Ovary (tissue), 9 donors: ENCODE data around the gene FAM171A1. TPM values are rescaled to one million over a fixed set of nuclear protein-coding genes. Genes with fewer than 3 reads are reported as not detected.
"Not testable (repeated sequence)": the region's sequence is repeated elsewhere in the genome, so short reads cannot be mapped to it uniquely, and the experiment has no call there.

ENCODE experiments used
- DNase-seq, 5 donors: peaks; one replicate each; pipeline ENCODE4 v3.0.0-alpha.2; 2019 to 2020
- H3K27ac ChIP-seq, 2 donors: fragments of 200-600 bp; one replicate each; pipeline versions ENCODE4 v1.5.1 to v1.8.0; 2019 to 2022
- H3K27me3 ChIP-seq: fragments of 200-600 bp; one replicate; pipeline ENCODE4 v1.8.0; 2022
- H3K36me3 ChIP-seq: fragments of 200-600 bp; sonication (generic); one replicate; pipeline ENCODE4 v1.5.1; 2019
- H3K4me1 ChIP-seq: one replicate; pipeline ENCODE4 v1.8.1; 2013; ENCODE audit warnings: mild to moderate bottlenecking, moderate library complexity; ENCODE audit not compliant: insufficient read depth
- H3K4me3 ChIP-seq: fragments of 200-600 bp; sonication (generic); one replicate; pipeline ENCODE4 v1.5.1; 2017
- H3K9me3 ChIP-seq, 2 donors: fragments of 200-600 bp in 1 of 2; sonication (generic) in 1 of 2; one replicate each; pipeline versions ENCODE4 v1.5.1 to v1.8.1; 2013 to 2019; ENCODE audit warnings: mild to moderate bottlenecking in 1 of 2, moderate library complexity in 1 of 2
- EP300 ChIP-seq: sonication (generic); formaldehyde crosslinking; IDR thresholded peaks from one replicate; pipeline ENCODE4 v1.6.1; 2017; ENCODE audit warnings: antibody characterized with exemption
- POLR2A ChIP-seq: fragments of 450-650 bp; IDR thresholded peaks from one replicate; pipeline ENCODE4 v1.6.1; 2017; ENCODE audit warnings: antibody characterized with exemption, mild to moderate bottlenecking, moderate library complexity
- WGBS, 3 donors: extraction: QIAGEN DNeasy Blood & Tissue Kit in 1 of 3; methylation state at CpG; one replicate each; pipeline versions ENCODE4 v1.1.5 to v1.1.7; 2013 to 2017; 5-methylcytosine and 5-hydroxymethylcytosine counted together
- intact Hi-C, 4 donors: fragments of 100-400 bp; cut with DNase I; formaldehyde crosslinking; loops; one replicate each; pipeline versions ENCODE4 v1.11.0 to v1.15.1; 2022 to 2023
- polyA plus RNA-seq, 2 donors: library from polyadenylated mRNA; stranded (reverse); fragments of 200-250 nt in 1 of 2; fragments of 350-450 nt in 1 of 2; fragmentation: Illumina TruSeq in 1 of 2; extraction: RNeasy Lipid Tissue Mini Kit (QIAGEN cat#74804) in 1 of 2; gene quantifications; one replicate each; pipeline ENCODE4 v1.2.3, GENCODE V29; 2013 to 2014
- total RNA-seq, 7 donors: library from RNA; depleted of rRNA in 2 of 7; stranded (reverse); fragments of >200 nt in 2 of 7; fragmentation: NEBNext Ultra II Directional in 3 of 7; extraction: Animal tissue kit (Norgen Biotek cat#: 25700) in 3 of 7; gene quantifications; one replicate each; pipeline versions ENCODE4 v1.1.0 to v1.2.4, GENCODE V29; 2016 to 2023
- TF ChIP-seq, protein P1 (sequence below), 3 donors: fragments of 450-650 bp in 2 of 3; fragments of 200-600 bp in 1 of 3; IDR thresholded peaks; one replicate each; pipeline versions ENCODE4 v1.5.1 to v1.8.0; 2016 to 2022; ENCODE audit warnings: antibody characterized with exemption in 3 of 3, mild to moderate bottlenecking in 1 of 3
- donor health status: DM: no; HTN: no; CAD: no; lungs with moderate emphysema.
- donor health status: DM: no; HTN: no; CAD: no.
- donor health status: Bipolar disorder and iron deficiency.
- donor health status: DM: yes; HTN: yes; CAD: no.
- donor health status: DM: no; HTN: no; CAD: no.
- donor health status: DM: yes; HTN: yes; CAD: no.

FAM171A1 gene
- total and polyA plus RNA-seq, 9 donors = 9.1 to 29.1 (median 23.7) TPM

DNA sequence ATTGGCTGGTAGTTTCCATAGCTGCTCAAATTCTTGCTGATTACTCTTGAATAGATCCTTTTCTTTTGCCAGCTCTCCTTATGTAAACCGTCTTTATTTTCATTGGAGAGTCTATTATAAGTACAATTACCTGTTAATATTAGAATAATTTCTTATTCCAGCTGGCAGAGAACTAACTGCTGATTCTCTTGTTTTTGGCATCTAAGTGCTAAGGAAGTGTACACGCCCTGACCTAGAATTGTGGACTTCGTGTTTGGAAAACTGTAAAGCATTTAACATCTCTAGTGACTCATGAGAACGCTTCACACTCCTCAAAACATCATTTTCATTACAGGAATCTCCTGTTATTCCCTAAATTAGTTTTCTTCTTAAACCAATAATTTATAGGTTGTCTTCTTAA is 39.9 kb upstream of the FAM171A1 start:
- no peaks in the 10 kb centered on the region for H3K27me3 ChIP-seq
- H3K4me3 ChIP-seq = no peak overlapping the region
- intact Hi-C loops = no loop called here
- no peak for DNase-seq
- H3K4me1 ChIP-seq = no peaks in the 10 kb centered on the region
- no peak overlapping the region for H3K27ac ChIP-seq
- WGBS, 3 donors = 60 to 69% (median 66%) methylated on average over 4 of the region's 4 CpGs
- TF ChIP-seq POLR2A (no peak), EP300 (no peak)
- TF ChIP-seq, protein P1, sequence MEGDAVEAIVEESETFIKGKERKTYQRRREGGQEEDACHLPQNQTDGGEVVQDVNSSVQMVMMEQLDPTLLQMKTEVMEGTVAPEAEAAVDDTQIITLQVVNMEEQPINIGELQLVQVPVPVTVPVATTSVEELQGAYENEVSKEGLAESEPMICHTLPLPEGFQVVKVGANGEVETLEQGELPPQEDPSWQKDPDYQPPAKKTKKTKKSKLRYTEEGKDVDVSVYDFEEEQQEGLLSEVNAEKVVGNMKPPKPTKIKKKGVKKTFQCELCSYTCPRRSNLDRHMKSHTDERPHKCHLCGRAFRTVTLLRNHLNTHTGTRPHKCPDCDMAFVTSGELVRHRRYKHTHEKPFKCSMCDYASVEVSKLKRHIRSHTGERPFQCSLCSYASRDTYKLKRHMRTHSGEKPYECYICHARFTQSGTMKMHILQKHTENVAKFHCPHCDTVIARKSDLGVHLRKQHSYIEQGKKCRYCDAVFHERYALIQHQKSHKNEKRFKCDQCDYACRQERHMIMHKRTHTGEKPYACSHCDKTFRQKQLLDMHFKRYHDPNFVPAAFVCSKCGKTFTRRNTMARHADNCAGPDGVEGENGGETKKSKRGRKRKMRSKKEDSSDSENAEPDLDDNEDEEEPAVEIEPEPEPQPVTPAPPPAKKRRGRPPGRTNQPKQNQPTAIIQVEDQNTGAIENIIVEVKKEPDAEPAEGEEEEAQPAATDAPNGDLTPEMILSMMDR (IDR thresholded peaks at IDR 0.05) = no peak
- H3K36me3 ChIP-seq = no peaks in the 10 kb centered on the region
- no peaks in the 10 kb centered on the region for H3K9me3 ChIP-seq

DNA sequence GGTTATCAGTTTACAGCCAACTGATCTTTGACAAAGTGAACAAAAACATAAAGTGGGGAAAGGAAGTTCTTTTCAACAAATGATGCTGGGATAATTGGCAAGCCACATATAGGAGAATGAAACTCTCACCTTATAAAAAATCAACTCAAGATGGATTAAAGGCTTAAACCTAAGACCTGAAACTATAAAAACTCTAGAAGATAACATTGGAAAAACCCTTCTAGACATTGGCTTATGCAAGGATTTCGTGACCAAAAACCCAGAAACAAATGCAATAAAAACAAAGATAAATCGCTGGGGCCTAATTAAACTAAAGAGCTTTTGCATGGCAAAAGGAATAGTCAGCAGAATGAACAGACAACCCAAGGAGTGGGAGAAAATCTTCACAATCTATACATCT is 38.3 kb upstream of the FAM171A1 start:
- H3K27me3 ChIP-seq, H3K9me3 ChIP-seq, DNase-seq, H3K27ac ChIP-seq, intact Hi-C loops, H3K36me3 ChIP-seq, H3K4me1 ChIP-seq, H3K4me3 ChIP-seq: not testable (repeated sequence)
- 77 to 85% (median 79%) methylated on average over 2 of the region's 2 CpGs for WGBS, 3 donors

DNA sequence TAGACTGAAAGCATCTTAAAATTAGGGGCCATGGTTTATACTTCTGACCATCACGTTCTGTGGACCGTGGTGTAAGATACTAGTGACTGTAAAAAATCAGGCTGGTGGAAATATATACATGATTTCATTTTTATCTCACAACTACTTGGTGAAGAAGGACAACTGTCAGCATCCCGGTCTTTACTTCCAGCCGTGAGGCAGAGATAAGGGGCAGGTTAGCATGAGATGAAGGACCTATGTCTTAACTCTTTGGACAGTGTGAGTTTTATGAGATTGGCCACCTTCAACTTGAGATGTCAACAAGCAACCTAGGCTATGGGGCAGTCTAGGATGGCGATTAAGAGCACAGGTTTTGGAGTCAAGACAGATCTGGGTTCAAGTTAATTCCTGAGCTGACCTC is 37.5 kb upstream of the FAM171A1 start:
- no peak for TF ChIP-seq EP300
- TF ChIP-seq, protein P1 (IDR thresholded peaks at IDR 0.05) = no peak
- no peak for TF ChIP-seq POLR2A
- H3K4me1 ChIP-seq = no peaks in the 10 kb centered on the region
- no peak overlapping the region for H3K27ac ChIP-seq
- no peak for DNase-seq
- H3K9me3 ChIP-seq = no peaks in the 10 kb centered on the region
- no peak overlapping the region for H3K4me3 ChIP-seq
- no peaks in the 10 kb centered on the region for H3K27me3 ChIP-seq
- intact Hi-C loops = no loop called here
- WGBS, 3 donors = 85 to 90% (median 90%) methylated on average over 5 of the region's 5 CpGs
- no peaks in the 10 kb centered on the region for H3K36me3 ChIP-seq

DNA sequence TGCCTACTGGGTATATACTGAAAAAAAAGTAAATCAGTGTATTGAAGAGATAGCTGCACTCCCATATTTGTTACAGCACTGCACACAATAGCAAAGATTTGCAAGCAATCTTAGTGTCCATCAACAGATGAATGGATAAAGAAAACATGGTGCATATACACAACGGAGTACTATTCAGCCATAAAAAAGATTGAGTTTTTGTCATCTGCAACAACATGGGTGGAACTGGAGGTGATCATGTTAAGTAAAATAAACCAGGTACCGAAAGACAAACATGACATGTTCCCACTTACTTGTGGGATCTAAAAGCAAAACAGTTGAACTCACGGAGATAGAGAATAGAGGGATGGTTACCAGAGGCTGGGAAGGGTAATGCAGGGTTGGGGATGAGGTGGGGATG is 34.2 kb upstream of the FAM171A1 start:
- TF ChIP-seq, protein P1 (IDR thresholded peaks at IDR 0.05) = no peak
- no peak for TF ChIP-seq EP300
- TF ChIP-seq POLR2A = no peak
- no peaks in the 10 kb centered on the region for H3K27me3 ChIP-seq
- no peaks in the 10 kb centered on the region for H3K9me3 ChIP-seq
- 89 to 93% (median 92%) methylated on average over 3 of the region's 3 CpGs for WGBS, 3 donors
- H3K27ac ChIP-seq = no peak overlapping the region
- H3K36me3 ChIP-seq = no peaks in the 10 kb centered on the region
- intact Hi-C loops = no loop called here
- H3K4me1 ChIP-seq = no peaks in the 10 kb centered on the region
- H3K4me3 ChIP-seq = no peak overlapping the region
- no peak for DNase-seq

DNA sequence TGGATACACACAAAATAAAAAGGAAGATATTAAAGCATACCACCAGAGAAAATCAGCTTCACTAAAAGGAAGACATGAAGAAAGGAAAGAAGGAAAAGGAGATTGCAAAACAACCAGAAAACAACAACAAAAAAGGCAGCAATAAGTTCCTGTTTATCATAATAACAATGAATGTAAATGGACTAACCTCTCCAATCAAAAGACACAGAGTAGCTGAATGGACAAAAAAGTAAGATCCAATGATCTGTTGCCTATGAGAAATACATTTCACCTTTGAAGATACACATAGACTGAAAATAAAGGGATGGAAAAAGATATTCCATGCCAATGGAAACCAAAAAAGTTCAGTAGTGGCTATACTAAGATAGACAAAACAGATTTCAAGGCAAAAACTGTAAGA is 30.3 kb upstream of the FAM171A1 start:
- TF ChIP-seq POLR2A = no peak
- TF ChIP-seq EP300 = no peak
- TF ChIP-seq, protein P1 (IDR thresholded peaks at IDR 0.05) = no peak
- H3K36me3 ChIP-seq = no peaks in the 10 kb centered on the region
- H3K4me3 ChIP-seq = no peak overlapping the region
- intact Hi-C loops = no loop called here
- no peaks in the 10 kb centered on the region for H3K4me1 ChIP-seq
- H3K9me3 ChIP-seq = no peaks in the 10 kb centered on the region
- H3K27me3 ChIP-seq = no peaks in the 10 kb centered on the region
- no peak overlapping the region for H3K27ac ChIP-seq
- no peak for DNase-seq

DNA sequence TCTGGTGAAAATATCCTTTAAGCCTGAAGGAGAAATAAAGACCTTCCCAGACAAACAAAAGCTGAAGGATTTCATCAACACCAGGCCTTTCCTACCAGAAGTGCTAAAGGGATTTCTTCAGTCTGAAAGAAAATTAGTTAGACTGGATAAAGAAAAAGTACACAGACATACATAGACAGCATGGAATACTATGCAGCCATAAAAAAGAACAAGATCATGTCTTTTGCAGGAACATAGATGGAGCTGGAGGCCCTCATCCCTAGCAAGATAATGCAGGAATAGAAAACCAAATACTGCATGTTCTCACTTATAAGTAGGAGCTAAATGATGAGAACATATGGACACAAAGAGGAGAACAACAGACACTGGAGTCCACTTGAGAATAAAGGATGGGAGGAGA is 29.4 kb upstream of the FAM171A1 start:
- H3K36me3 ChIP-seq, H3K27me3 ChIP-seq, DNase-seq, H3K9me3 ChIP-seq, H3K27ac ChIP-seq, H3K4me1 ChIP-seq, intact Hi-C loops, H3K4me3 ChIP-seq: not testable (repeated sequence)
